ENCODE data around the gene GFRA1.

DNA sequence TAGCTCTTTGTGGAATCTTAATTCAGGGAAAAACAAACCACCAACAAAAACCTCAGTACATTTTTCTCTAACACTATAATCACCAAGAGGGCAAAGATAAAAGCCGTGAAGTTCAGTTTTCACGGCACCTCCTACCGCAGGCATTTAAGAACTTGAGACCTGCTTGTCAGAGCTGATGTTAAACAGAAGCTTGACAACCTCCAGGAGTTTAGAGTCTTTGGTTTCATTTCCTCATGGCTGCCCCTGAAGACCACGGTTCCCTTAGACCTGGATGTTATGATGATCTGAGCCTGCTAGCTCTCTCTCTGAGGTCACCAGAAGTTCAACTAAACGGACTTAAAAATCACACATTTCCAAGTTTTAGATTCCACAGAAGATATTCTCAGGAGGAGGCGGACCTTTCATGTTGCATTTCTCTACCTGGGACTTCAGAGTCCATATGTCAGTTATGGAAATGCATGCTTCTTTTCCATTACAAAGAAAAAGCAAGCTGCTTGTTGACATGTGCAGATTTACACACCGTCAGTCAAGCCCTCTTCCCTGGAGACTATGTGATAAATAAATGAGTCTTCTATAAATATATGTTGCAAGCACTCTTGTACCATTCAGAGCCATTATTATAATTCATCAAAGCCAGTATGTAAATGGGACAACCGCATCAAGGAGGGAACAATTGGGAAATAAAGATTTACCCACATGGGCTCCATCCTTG is 258.0 kb downstream of the GFRA1 start:
- no peak for TF ChIP-seq POLR2A (IDR thresholded peaks at IDR 0.05)
- TF ChIP-seq, protein P1, sequence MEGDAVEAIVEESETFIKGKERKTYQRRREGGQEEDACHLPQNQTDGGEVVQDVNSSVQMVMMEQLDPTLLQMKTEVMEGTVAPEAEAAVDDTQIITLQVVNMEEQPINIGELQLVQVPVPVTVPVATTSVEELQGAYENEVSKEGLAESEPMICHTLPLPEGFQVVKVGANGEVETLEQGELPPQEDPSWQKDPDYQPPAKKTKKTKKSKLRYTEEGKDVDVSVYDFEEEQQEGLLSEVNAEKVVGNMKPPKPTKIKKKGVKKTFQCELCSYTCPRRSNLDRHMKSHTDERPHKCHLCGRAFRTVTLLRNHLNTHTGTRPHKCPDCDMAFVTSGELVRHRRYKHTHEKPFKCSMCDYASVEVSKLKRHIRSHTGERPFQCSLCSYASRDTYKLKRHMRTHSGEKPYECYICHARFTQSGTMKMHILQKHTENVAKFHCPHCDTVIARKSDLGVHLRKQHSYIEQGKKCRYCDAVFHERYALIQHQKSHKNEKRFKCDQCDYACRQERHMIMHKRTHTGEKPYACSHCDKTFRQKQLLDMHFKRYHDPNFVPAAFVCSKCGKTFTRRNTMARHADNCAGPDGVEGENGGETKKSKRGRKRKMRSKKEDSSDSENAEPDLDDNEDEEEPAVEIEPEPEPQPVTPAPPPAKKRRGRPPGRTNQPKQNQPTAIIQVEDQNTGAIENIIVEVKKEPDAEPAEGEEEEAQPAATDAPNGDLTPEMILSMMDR (IDR thresholded peaks at IDR 0.05) = no peak
